ENCODE results near the gene KRTAP2-4. TPM values are rescaled to one million over a fixed set of nuclear protein-coding genes. Genes with fewer than 3 reads are reported as not detected.
"Not testable (repeated sequence)": the region's sequence is repeated elsewhere in the genome, so short reads cannot be mapped to it uniquely, and the experiment has no call there.

Gene KRTAP2-4
- total RNA-seq, 2 experiments from 2014 or later: not detected

GRCh38 chr17:41096055-41096454 lies 30.4 kb upstream of the KRTAP2-4 start:
- Mint-ChIP-seq H3K4me3 (no peak overlapping the region), H3K4me1 (no peaks in the 10 kb centered on the region), H3K9me3 (peaks cover 3% of the 10 kb centered on the region), H3K36me3 (ENCODE audit: low read depth) (no peaks in the 10 kb centered on the region), H3K27me3 (peaks cover 10% of the 10 kb centered on the region), H3K27ac (no peak overlapping the region)
- ChIA-PET POLR2A (no interaction called here), CTCF (no interaction called here)
- DNase-seq: no peak

- DNase-seq; H3K4me1 Mint-ChIP-seq; POLR2A ChIA-PET; H3K27ac Mint-ChIP-seq; CTCF ChIA-PET; H3K9me3 Mint-ChIP-seq; H3K36me3 Mint-ChIP-seq (ENCODE audit: low read depth); H3K4me3 Mint-ChIP-seq: not testable (repeated sequence)
- H3K27me3 Mint-ChIP-seq: peaks cover 12% of the 10 kb centered on the region
Measured at GRCh38 chr17:41088760-41089352, 23.2 kb upstream of the KRTAP2-4 start.

- POLR2A ChIA-PET; DNase-seq; H3K4me3 Mint-ChIP-seq; H3K4me1 Mint-ChIP-seq; H3K27ac Mint-ChIP-seq; H3K36me3 Mint-ChIP-seq (ENCODE audit: low read depth); H3K9me3 Mint-ChIP-seq; H3K27me3 Mint-ChIP-seq; CTCF ChIA-PET: not testable (repeated sequence)
Measured at GRCh38 chr17:41084100-41084856, 18.6 kb upstream of the KRTAP2-4 start, which contains the start of gene KRTAP4-7. TSS of gene KRTAP4-7 (plus strand) at chr17:41084150. CDS start at chr17:41084207, 57 bp downstream.

DNA sequence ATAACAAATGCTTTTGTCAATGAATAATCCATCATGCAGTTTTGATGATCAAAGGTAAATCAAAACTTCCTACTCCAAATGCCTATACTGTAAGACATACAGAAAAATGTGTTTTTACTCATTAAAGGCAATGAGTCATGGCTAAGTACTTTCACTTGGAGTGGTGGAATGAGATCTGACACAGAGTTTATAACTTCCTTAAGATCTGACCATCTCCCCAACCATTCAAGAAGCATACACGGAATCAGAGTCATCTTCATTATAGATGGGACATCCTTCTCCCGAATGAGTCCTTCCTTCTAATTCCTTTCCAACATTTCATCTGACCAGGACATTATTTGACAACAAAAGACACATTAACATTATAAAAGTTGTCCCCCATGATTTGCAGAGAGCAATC lies 17.7 kb upstream of the KRTAP2-4 start:
- POLR2A ChIA-PET, H3K4me3 Mint-ChIP-seq: not testable (repeated sequence)

DNA sequence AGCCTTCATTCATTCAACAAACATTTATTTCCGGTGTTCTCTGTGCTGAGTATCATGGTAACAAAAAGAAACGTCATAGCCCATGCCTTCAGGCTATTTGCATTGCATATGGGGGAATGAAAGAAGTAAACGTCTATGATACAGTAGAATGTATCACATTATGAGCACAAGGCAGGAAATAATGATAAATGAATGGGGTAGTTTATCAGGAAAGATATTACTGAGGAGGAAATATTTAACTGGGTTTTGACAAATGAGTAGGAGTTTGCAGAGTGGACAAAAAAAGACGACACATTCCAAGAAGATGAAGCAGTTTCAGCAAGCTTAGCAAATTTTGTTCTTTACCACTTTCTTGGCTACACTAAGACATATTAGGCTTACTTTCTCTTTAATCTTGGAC lies 16.9 kb upstream of the KRTAP2-4 start:
- Mint-ChIP-seq H3K9me3 (no peaks in the 10 kb centered on the region), H3K27ac (no peak overlapping the region), H3K36me3 (ENCODE audit: low read depth) (no peaks in the 10 kb centered on the region), H3K4me3 (no peak overlapping the region), H3K4me1 (no peaks in the 10 kb centered on the region), H3K27me3 (peaks cover 8% of the 10 kb centered on the region)
- DNase-seq: no peak
- CTCF ChIA-PET: no interaction called here
- POLR2A ChIA-PET: no interaction called here

More for the DNA sequence above, 17.7 kb upstream of the KRTAP2-4 start:
- CTCF ChIA-PET; DNase-seq; H3K4me1 Mint-ChIP-seq; H3K27ac Mint-ChIP-seq; H3K36me3 Mint-ChIP-seq (ENCODE audit: low read depth); H3K9me3 Mint-ChIP-seq; H3K27me3 Mint-ChIP-seq: not testable (repeated sequence)

DNA sequence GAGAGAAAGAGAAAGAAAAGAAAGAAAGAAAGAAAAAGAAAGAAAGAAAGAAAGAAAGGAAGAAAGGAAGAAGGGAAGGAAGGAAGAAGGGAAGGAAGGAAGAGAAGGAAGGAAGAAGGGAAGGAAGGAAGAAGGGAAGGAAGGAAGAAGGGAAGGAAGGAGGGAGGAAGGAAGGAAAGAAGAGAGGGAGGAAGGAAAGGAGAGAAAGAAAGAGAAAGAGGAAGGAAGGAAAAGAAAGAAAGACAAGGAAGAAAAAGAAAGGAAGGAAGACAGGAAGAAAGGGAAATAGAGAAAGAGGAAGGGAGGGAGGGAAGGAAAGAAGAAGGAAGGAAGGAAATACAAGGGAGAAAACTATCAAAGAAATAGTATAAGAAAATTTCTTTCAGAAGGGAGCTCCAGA lies 11.1 kb upstream of the KRTAP2-4 start:
- Mint-ChIP-seq H3K9me3 (no peaks in the 10 kb centered on the region), H3K4me3 (no peak overlapping the region), H3K4me1 (no peaks in the 10 kb centered on the region), H3K27ac (no peak overlapping the region), H3K27me3 (peaks cover 12% of the 10 kb centered on the region), H3K36me3 (ENCODE audit: low read depth) (no peaks in the 10 kb centered on the region)
- ChIA-PET CTCF (no interaction called here), POLR2A (no interaction called here)
- DNase-seq: no peak

DNA sequence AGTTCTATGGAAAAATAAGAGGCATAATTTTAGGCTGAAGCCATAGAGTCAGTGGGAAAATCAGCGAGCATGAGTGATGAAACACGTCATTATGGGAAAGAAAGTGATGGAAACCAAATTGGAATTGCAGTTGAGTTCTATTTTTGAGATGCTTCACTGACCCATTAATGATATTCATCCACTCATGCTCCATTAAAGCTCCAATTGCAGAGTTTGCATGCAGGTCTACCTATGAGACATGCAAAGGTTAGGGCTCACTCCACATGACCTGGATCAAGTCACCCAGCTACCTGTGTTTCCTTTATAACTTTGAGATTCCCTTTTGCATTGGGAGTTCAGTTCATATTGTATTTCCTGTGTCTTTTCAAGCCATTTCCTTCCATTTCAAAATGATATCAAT lies 8.0 kb upstream of the KRTAP2-4 start:
- no peak for DNase-seq
- Mint-ChIP-seq H3K4me3 (no peak overlapping the region), H3K9me3 (no peaks in the 10 kb centered on the region), H3K27ac (no peak overlapping the region), H3K4me1 (no peaks in the 10 kb centered on the region), H3K36me3 (ENCODE audit: low read depth) (no peaks in the 10 kb centered on the region), H3K27me3 (peaks cover 12% of the 10 kb centered on the region)
- ChIA-PET CTCF (no interaction called here), POLR2A (no interaction called here)

GRCh38 chr17:41071606-41072360 lies 6.1 kb upstream of the KRTAP2-4 start:
- Mint-ChIP-seq H3K4me3 (no peak overlapping the region), H3K27me3 (peaks cover 11% of the 10 kb centered on the region), H3K36me3 (ENCODE audit: low read depth) (no peaks in the 10 kb centered on the region), H3K27ac (no peak overlapping the region), H3K4me1 (no peaks in the 10 kb centered on the region), H3K9me3 (no peaks in the 10 kb centered on the region)
- CTCF ChIA-PET: interaction anchor here (1.5 kb wide), 1 partner anchor 24 kb away, joined by 3 read pairs; no protein-coding TSS in a partner anchor
- POLR2A ChIA-PET: no interaction called here
- DNase-seq: no peak

- ChIA-PET CTCF (no interaction called here), POLR2A (no interaction called here)
- Mint-ChIP-seq H3K27ac (no peak overlapping the region), H3K9me3 (no peaks in the 10 kb centered on the region), H3K36me3 (ENCODE audit: low read depth) (no peaks in the 10 kb centered on the region), H3K4me3 (no peak overlapping the region), H3K4me1 (no peaks in the 10 kb centered on the region), H3K27me3 (no peaks in the 10 kb centered on the region)
- DNase-seq: no peak
Measured at GRCh38 chr17:41069031-41069430, 3.4 kb upstream of the KRTAP2-4 start.

- POLR2A ChIA-PET: no interaction called here
- CTCF ChIA-PET: no interaction called here
- H3K4me1 Mint-ChIP-seq: no peaks in the 10 kb centered on the region
- H3K36me3 Mint-ChIP-seq (ENCODE audit: low read depth): no peaks in the 10 kb centered on the region
- no peak for DNase-seq
- H3K4me3 Mint-ChIP-seq: no peak overlapping the region
- H3K27ac Mint-ChIP-seq: no peak overlapping the region
- H3K27me3 Mint-ChIP-seq: peaks cover 3% of the 10 kb centered on the region
- no peaks in the 10 kb centered on the region for H3K9me3 Mint-ChIP-seq
Measured at GRCh38 chr17:41067281-41067680, 1.6 kb upstream of the KRTAP2-4 start.

DNA sequence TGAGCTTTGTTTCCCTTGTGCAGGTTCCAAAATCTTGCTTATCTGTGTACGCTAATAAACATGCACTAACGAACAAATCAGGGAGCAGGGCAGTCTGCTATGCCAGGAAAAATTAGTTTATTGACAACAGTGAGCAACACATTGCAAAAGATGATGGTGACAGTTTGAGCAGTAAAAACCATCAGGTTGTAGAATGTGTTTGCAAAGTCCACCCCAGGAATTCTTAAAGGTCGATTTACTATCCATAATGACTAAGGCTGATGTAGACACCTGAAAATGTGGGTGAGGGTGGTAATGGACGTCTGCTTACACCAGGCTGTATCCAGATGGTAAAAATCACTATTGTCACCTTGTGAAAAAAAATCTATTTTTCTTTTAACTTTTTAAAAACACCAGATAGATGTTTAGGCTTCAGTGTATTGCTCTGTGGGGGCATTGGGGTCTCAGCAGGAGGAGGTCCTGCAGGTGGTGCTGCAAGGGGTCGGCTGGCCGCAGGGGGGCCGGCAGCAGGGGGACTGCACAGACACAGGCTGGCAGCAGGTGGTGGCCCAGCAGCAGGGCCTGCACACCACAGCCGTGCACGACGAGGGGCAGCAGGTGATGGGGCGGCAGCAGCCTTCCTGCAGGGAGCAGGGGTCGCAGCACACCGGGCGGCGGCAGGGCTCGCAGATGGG lies 526 bp downstream of the KRTAP2-4 start:
- H3K9me3 Mint-ChIP-seq; DNase-seq; H3K27ac Mint-ChIP-seq; H3K36me3 Mint-ChIP-seq (ENCODE audit: low read depth); POLR2A ChIA-PET; H3K4me3 Mint-ChIP-seq; H3K4me1 Mint-ChIP-seq: not testable (repeated sequence)
- H3K27me3 Mint-ChIP-seq: peaks cover 18% of the 10 kb centered on the region
- CTCF ChIA-PET: interaction anchor here (0.6 kb wide), 1 partner anchor 123 kb away, joined by 4 read pairs; no protein-coding TSS in a partner anchor

- CTCF ChIA-PET: interaction anchor here (0.6 kb wide), 1 partner anchor 124 kb away, joined by 4 read pairs; no protein-coding TSS in a partner anchor
Measured at GRCh38 chr17:41064301-41064700, 1.4 kb downstream of the KRTAP2-4 start.

DNA sequence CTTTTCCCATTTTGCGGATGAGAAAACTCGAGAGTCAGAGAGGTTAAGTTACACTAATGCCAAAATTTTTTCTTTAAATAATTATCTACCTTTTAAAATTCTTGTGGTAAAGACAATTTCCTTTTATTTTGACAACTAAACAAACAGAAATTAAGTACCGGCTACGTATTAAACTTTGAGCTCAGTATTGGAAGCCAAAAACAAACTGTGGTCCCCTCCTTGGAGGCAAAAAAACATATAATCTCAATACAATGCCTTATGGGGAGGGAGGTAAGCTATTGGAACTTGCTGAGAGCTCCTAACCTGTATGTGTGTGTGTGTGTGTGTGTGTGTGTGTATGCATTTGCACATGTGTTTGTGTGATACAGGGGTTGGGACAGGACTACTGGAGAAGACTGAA lies 2.2 kb downstream of the KRTAP2-4 start:
- no peak overlapping the region for H3K4me3 Mint-ChIP-seq
- H3K27me3 Mint-ChIP-seq: peaks cover 29% of the 10 kb centered on the region
- ChIA-PET POLR2A (no interaction called here), CTCF (interaction anchor here (0.9 kb wide), 1 partner anchor 259 kb away, joined by 3 read pairs; no protein-coding TSS in a partner anchor)
- H3K9me3 Mint-ChIP-seq: no peaks in the 10 kb centered on the region
- no peaks in the 10 kb centered on the region for H3K36me3 Mint-ChIP-seq (ENCODE audit: low read depth)
- H3K4me1 Mint-ChIP-seq: no peaks in the 10 kb centered on the region
- no peak for DNase-seq
- no peak overlapping the region for H3K27ac Mint-ChIP-seq

More at GRCh38 chr17:41064301-41064700, 1.4 kb downstream of the KRTAP2-4 start:
- Mint-ChIP-seq H3K27me3 (peaks cover 24% of the 10 kb centered on the region), H3K4me3 (no peak overlapping the region), H3K4me1 (no peaks in the 10 kb centered on the region), H3K9me3 (no peaks in the 10 kb centered on the region), H3K36me3 (ENCODE audit: low read depth) (no peaks in the 10 kb centered on the region), H3K27ac (no peak overlapping the region)
- no peak for DNase-seq
- POLR2A ChIA-PET: no interaction called here
